Measurements from ENCODE around the gene GZMM.

GZMM gene

DNA sequence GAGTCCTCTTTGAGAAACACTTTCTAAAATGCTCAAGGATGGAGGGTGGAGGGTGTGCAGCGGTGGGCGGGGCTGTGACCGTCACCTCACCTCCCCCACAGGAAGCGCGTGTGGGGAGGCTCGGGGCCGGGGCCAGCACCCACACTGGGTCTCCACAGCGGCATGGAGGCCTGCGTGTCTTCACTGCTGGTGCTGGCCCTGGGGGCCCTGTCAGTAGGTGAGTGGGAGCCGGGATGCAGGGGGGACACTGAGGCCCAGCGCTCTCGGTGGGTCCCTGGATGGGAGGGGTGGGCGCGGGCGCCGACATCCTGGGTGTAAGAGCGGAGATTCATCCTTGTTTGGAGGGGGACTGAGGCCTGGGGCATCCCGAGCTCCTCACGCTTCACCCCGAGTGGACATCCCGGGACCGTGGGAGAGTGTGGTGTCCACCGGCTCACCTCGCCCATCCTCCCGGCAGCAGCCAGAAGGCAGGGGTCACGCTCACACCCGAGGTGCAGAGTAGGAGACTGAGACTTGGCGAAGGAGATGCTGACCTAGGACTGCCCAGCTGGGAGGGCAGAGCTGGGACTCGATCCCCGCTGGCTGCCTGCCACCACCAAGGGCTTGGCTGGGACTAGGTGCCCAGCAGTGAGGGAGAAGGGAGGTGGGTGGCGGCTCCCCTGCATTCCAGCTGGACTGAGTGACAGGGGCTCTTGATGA is at the start of gene GZMM:
Gene GZMM, plus strand, starts transcription at position 144 of the 699 bp plus-strand sequence. Its CDS starts 19 bp downstream, at position 163.
- DNase-seq = no peak

DNA sequence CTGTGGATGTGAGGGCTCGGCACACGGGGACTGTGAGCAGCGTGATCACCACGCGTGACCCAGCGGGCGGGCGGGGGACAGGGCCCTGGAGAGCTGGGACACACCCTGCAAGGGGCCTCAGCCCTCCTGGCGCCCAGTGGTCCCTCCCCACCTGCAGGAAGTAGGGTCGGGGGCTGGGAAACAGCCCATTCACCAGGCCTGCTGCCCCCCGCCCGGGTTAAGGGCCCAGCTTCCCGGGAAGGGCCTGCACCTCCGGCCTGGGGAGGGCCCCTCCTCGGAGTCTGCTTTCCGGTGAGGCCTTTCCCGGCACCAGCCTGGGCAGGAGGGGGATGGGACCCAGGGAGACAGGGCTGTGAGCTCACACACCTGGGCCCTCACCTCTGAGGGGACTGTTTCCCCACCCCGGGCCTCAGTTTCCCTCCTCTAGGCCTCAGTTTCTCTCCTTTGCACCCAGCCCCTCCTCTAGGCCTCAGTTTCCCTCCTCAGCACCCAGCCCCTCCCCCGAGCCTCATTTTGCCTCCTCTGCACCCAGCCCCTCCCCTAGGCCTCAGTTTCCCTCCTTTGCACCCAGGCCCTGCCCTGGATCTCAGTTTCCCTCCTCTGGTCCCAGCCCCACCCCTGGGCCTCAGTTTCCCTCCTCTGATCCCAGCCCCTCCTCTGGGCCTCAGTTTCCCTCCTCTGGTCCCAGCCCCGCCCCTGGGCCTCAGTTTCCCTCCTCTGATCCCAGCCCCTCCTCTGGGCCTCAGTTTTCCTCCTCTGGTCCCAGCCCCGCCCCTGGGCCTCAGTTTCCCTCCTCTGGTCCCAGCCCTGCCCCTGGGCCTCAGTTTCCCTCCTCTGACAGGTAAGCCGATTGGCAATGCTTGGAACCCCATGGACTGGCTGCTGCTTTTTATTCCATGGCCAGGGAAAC is 49.4 kb upstream of the GZMM start:
- peak; percentile 31 for DNase-seq

DNA sequence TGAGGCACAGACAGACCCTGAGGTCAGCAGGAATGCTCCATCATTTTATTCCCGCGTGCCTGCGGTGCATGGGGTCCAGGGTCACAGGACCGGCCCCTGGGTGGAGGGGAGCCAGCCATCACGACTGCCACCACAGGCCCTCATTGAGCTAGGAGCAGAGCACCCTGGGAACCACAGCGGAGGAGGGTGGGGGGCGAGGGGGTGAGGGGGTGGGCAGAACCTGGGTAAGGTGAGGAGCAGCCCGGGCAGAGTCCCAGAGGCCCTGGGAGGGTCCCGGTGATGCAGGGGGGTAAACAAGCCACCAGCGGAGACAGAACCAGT is 48.8 kb upstream of the GZMM start:
- no peak for DNase-seq

DNA sequence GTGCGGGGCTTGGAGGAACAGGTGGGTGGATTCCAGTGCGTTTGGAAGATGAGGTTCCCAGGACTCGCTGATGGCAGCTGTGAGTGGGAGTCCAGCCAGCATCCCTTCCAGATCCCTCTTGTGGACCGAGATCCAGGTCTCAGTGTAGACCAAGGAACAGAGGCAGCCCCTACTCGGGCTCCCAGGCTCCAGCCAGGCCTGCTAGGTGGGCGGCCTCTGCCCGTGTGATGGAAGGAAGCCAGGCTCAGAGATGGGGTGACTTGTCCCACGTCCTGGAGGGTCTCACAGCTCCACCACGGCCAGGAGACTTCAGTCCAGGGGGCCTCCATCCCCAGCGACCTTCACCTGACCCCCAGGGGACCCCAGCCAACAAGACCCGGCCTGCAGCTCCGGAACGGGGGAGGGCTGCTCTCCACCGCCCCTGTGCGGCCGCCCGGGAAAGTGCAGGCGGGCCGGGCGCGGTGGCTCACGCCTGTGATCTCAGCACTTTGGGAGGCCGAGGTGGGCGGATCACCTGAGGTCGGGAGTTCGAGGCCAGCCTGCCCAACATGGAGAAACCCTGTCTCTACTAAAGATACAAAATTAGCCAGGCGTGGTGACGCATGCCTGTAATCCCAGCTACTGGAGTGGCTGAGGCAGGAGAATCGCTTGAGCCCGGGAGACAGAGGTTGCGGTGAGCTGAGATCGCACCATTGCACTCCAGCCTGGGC is 48.3 kb upstream of the GZMM start:
- DNase-seq = peak; percentile 63

DNA sequence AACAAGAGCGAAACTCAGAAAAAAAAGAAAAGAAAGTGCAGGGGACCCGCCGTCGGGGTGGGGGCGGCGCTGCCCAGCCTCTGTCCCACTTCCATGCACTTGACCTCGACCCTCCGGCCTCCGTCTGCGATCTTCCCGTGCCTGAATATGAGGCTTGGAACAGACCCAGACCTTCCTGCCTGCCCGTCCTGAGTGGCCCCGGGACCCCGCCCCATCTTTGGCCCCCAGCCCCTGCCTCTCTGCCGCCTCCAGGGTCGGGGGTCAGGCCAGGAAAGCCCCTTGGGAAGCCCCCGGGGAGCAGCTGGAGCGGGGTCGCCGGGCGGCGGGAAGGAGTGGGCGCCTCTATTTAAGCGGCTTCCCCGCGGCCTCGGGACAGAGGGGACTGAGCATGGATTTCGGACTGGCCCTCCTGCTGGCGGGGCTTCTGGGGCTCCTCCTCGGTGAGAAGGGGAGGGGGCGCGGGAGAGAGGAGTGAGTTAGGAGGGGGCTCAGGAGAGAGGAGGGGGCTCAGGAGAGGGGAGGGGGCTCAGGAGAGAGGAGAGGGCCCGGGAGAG is 47.7 kb upstream of the GZMM start, which contains the start of gene MADCAM1:
Gene MADCAM1, plus strand, starts transcription at position 375 of the 554 bp plus-strand sequence. Its CDS starts 14 bp downstream, at position 389.
- no peak for DNase-seq

DNA sequence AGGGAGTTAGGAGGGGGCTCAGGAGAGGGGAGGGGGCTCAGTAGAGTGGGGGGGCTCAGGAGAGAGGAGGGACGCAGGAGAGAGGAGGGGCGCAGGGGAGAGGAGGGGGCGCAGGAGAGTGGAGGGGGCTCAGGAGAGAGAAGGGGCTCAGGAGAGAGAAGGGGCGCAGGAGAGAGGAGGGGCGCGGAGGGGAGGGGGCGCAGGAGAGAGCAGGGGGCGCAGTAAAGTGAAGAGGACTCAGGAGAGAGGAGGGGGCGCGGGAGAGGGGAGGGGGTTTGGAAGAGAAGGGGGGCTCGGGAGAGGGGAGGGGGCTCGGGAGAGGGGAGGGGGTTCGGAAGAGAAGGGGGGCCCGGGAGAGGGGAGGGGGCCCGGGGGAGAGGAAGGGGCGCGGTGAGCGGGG is 46.9 kb upstream of the GZMM start:
- DNase-seq = no peak

DNA sequence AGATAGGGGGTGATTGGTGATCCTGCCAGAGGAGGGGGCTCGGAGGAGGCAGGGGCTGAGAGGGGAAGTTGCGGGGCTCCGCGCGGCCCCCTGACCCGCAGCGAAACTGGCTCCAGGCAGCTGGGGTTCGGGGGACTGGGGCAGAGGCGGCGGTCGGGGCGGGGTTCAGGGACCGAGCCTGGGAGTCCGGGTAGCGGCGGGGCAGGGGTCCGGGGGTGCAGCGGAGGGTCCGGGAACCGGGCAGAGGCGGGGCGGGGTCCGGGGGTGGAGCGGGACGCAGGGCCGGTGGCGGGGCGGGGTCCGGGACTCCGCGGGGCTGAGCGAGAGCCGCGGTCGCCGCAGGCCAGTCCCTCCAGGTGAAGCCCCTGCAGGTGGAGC is 46.4 kb upstream of the GZMM start:
- DNase-seq = no peak

DNA sequence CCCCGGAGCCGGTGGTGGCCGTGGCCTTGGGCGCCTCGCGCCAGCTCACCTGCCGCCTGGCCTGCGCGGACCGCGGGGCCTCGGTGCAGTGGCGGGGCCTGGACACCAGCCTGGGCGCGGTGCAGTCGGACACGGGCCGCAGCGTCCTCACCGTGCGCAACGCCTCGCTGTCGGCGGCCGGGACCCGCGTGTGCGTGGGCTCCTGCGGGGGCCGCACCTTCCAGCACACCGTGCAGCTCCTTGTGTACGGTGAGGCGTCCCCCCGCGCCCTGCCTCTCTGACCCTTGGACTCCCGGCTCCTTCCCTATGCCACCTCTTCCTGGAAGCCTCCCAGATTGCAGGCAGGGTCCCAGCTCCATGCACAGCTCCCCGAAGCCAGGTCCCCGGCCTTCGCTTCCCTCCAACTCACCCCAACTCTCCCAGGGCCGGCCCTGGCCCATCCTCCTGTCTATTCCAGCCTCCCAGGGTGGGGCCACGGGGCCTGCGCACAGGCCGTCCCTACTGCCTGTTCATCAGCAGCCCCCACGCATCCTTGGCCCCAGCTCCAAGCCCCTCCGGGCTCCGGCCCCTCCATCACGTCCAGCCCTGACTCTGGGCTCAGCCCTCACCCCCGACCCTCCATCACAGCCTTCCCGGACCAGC is 45.9 kb upstream of the GZMM start:
- DNase-seq = peak; percentile 30

DNA sequence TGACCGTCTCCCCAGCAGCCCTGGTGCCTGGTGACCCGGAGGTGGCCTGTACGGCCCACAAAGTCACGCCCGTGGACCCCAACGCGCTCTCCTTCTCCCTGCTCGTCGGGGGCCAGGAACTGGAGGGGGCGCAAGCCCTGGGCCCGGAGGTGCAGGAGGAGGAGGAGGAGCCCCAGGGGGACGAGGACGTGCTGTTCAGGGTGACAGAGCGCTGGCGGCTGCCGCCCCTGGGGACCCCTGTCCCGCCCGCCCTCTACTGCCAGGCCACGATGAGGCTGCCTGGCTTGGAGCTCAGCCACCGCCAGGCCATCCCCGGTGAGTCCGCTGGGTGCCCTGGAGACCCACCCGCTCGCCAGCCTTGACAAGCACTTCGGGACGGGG is 45.4 kb upstream of the GZMM start:
- DNase-seq = no peak

DNA sequence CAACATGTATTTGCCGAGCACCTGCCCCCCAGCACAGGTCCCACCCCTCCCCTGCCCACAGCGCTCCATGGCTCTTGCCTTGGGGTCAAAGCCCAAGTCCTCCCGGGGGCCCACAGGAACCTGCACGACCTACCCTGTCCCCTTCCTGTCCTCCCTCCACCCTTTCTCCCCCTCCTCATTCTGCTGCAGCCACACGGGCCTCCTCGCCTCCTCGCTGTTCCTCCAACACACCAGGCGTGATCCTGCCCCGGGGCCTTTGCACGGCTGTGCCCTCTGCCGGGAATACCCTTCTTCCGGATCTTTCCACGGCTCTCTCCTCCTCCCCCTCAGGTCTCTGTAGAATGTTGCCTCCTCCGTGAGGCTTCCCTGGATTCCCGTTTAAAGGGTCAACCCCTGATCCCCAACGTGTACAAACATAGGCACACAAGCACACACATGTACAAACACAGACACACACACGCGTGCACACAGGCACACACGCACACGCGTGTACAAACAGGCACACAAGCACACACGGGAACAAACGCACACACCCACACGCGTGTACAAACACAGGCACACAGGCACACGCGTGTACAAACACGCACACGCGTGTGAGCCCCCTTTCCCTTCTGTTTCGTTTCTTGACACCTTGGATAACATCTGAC is 44.8 kb upstream of the GZMM start:
- no peak for DNase-seq

DNA sequence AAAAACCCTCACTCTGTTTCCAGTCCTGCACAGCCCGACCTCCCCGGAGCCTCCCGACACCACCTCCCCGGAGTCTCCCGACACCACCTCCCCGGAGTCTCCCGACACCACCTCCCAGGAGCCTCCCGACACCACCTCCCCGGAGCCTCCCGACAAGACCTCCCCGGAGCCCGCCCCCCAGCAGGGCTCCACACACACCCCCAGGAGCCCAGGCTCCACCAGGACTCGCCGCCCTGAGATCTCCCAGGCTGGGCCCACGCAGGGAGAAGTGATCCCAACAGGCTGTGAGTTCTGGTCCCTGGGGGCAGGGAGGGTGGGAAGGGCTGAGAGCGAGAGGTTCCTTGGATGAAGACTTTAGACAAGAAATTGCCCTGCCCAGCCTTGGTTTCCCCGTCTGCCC is 42.2 kb upstream of the GZMM start:
- DNase-seq = no peak

DNA sequence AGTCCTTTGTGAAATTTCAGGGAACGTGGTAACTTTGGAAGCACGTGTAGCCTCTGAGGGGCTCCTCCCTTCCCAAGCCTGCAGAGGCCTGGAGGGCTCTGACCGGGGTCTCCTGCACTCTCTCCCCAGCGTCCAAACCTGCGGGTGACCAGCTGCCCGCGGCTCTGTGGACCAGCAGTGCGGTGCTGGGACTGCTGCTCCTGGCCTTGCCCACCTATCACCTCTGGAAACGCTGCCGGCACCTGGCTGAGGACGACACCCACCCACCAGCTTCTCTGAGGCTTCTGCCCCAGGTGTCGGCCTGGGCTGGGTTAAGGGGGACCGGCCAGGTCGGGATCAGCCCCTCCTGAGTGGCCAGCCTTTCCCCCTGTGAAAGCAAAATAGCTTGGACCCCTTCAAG is 39.2 kb upstream of the GZMM start:
- DNase-seq = no peak

DNA sequence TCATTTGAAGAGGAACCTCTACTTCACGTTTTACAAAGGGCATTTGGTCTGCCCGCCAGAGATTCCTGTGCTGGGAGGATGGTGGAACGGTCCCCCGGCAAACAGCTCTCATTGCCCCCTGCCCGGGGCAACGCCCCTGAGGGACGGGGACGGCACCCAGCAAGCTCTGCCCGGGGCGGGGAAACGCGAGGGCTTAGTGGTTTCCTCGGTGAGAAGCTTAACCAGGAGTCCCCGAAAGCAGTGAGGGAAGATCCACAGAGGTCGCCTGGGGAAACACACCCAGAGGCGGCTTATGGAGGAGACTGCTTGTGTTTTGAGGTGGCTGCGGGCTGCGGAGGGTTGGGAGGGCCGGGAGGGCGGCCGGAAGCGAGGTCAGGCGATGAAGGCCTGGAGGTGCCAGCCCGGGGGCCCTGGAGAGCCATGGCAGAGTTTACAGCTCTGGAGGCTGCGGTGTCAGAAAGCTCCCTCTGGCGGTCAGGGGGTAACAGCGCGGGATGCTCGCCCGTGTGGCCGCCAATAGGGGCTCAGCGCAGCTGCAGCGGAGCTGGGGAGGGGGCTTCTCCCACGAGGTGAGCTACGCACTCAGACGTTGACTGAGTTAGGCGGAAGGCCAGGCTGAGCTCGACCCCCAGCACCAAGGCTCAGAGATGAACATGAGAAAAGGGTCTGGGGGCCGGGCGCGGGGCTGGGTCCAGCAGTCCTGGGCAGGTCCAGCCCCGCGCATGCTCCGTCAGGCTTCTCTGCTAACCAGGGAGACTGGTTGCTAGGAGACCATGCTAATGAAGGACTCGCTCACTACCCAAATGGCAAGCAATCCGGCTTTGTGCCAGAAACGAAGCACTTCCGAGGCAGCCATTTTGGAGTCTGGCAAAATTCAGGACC is 37.2 kb upstream of the GZMM start:
- peak; percentile 98 for DNase-seq

DNA sequence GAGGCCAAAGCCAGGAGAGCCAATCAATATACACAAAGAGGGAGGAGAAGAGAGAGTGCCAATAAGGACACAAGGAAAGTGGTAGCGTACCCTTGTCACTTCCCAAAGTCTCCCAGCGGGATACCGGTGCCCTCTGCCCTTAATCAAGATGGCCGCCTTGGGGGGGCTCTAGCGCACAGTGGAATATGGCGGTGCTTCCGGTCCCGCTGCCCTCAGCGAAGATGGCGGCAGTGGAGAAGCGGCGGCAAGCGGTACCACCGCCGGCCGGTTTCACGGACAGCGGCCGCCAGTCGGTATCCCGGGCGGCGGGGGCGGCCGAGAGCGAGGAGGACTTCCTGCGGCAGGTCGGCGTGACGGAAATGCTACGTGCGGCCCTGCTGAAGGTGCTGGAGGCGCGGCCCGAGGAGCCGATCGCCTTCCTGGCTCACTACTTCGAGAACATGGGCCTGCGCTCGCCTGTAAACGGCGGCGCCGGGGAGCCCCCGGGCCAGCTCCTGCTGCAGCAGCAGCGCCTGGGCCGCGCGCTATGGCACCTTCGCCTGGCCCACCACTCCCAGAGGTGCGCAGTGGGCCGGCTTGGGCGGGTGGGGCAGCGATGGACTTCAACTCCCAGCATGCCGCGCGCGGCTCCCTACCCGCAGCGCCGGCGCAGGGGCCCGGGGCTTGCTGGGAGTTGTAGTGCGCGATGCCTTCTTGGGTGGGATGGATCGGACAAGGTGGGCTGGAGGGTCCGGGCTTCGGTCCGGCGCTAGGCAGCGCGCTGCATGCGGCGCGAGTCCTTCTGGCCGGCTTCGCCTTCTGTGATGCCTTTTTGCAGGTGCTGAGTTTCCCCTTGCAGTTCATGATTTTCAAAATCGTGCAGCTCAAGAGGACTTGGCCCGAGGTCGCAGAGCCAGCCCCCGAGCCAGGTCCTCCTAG is 36.3 kb upstream of the GZMM start, which contains the start of gene TPGS1:
Gene TPGS1, plus strand, starts transcription at position 212 of the 918 bp plus-strand sequence. Its CDS starts 10 bp downstream, at position 222.
- DNase-seq = peak; percentile 83

DNA sequence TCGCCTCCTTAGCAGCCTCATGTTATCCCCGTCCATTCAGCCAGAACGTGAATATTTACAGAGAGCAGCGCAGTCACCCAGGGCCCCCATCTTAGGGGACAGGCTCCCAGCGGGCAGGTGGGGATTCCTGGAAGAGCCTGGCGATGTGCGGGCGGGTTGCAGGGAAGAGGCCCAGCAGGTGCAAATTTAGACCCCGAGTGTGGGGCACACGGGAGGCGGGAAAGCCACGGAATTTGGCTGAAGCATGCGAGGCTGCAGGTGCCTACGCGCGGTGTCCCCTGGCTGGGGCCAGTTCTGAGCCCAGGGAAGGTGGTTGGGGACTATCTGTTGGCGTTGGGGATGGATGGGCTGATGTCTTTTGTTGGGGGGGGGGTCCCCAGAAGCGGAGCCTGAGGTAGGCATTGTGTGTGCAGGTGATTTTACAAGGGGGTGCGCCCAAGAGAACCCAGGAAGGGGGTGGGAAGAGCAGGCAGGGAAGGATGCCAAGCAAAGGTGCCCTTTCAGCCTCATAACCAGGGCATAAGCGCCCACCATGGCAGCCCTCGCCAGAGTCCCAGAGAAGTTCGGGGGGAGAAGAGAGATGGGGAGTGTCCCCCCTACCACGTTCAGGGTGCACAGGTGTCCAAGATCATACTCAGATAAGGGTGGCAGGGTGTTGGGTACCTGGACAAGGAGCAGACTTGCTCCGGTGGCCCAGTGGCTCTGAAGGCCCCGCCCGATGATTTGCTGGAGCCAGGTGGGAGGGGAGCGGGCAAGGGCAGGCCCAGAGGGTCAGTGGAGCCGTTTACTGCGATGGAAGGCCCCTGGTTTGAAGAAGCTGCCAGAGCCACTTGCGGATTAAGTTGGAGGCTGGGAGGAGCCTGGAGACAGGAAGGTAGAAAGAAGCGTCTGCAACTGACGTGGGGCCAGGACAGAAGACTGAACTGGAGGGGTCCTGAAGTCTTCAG is 35.4 kb upstream of the GZMM start:
- DNase-seq = no peak

DNA sequence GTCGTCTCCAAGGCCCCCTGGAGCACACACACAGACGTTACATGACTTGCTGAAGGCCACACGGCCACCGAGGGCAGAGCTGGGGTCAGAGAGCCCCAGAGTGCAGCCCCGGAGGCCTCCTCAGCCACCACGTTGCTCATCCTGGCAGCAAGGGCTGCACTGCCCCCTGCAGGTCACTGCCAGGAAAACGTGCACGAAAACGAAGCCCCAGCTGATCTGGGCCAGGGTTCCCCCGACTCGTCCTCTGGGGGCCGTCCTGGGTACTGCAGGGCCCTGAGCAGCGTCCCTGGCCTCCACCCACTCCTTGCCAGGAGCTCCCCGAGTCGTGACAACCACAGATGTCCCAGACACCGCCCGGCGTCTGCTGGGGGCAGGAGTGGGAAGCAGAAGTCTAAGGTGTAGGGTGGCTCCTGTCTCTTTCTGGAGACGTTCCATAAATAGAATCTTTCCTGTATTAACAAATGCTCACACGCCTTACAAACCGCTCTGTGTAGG is 33.2 kb upstream of the GZMM start:
- DNase-seq = peak; percentile 91

DNA sequence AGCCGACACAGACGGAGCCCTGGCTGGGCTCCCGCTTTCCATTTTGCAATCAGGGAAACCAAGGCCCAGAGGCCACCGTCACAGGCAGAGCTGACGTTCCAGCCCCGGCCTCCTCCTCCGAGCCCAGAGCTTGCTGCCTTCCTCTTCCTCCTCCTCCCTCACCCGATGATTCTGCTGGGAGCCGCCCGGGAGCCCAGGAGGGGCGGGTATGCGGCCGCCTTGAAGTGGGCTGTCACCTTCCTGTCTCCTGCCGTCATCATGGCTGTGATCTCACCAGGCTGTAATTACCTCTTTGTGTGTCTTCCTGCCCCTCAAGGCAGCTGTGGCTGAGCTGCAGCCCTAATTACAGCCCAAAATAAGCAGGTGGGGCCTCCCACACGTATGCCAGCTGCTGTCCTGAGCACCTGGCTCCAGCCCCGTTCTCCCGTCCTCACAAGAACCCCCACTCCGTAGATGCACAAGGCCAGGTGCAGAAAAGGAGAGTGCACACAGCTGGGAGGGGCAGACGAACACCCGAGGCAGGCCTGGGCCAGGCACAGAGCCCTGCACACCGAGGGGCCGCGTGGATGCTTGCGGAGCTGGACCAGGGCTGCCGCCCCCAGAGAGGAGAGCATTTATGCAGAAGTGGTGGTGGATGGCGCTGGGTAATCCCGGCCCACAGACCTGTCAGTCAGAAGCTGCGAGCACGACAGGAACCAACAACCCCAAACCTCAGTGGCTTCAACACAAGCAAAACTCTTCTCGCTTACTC is 32.6 kb upstream of the GZMM start:
- DNase-seq = peak; percentile 97
